ENCODE measurements around the gene PDCD11. TPM values are rescaled to one million over a fixed set of nuclear protein-coding genes. Genes with fewer than 3 reads are reported as not detected.

PDCD11 gene
- total RNA-seq, 1 experiment from 2014 or later, result 15.3 TPM

DNA sequence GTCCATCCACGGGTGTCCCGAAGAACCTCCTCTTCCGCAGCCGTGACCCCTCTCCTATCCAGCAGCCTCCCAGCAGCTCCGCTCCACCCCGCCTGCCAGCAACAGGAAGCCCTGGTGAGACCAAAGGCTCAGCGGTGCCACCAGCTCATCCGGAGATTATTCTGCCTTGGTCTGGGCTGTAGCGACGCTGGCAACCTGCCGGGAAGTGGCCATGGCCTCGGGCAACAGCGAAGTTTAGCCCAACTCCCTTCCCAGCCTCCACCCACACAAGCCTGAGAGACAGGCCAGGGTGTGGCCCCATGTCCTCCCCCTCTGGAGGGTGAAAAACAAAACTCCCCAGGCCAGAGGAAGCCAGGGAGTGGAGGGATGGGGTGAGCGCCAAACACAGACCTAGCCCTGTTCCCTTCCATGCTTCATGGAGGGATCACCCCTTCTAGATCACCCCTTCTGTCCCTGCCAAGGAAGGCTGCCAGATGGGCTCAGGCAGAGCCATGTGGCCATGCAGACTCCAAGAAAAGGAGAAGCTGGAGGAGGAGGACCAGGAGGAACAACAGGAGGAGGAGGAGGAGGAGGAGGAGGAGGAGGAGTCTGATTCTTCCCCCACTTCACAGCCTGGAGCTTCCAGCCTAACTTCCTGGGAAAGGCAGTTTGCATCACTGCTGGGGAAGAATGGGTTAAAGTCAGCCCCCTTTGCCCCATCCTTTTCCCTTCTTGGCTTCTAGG, 54.8 kb downstream of the PDCD11 start:
- peak; percentile 93 for DNase-seq (ENCODE audit: low read depth)

DNA sequence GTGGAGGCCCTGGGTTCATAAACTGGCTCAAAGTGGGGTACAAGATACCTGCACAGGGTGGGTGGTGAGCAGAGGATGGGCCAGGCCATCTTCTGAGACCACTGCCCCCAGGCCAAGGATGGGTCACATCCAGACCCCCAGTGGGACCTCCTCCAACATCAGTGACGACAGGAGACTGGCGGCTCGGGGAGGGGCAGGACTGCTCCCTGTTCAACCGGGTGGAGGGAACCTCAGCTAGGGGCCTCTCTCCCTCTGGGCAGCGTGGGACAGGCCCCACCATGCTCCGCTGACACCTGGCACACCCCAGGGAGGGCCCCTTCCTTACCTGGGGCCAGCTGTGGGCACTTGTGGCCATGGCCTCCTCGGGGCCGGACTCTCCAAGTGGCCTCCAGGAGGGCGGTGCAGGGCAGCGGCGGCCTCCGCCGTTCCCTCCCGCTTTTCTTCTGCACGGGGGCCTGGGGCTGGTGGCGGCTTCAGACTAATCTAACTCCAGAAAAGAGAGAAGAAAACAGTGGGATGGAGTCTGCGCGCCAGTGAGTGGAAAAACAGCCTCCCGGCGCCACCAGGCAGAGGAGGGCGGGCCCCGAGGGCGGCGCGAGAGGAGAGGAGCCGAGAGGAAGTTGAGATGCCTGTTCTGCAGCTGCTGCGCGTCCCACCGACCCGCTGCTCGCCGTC, 55.5 kb downstream of the PDCD11 start, which contains the start of gene CALHM2:
CALHM2 (minus strand) TSS at position 540 of the 675 bp plus-strand sequence. CDS start 2,429 bp downstream, outside the sequence.
- no peak for DNase-seq (ENCODE audit: low read depth)

DNA sequence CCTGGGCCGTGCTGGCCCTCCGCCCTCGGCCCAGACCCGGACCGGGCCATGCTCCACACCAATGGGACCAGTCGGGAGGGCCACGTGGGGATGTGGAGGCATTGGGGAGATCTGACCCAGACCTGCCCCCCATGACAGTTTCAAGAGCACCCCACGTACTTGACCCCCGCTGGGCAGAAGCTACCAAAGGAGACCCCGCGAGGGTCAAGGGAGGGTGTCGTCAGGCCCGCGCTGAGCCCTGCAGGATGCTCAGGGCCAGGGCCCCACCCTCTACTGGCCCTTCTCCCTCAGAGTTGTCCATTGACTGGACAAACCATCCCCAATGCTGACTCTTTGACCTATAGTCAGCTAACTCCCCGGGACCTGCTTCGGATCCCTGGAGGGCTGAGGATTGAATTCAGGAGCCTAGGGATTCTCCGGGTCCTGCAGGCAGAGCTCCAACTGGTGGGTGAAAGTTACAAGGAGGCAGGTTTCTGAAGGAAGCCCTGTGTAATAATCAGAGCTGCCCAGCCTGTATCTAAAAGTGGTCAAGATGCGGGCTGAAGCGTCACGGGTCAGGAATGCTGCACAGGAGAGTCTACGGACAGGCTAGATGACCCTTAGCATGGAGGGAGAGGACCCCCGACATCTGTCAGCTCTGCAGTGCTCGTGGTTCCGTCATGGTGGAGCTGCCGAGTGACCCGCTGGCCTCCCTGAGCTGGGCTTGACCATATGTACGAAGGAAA, 56.2 kb downstream of the PDCD11 start:
- no peak for DNase-seq (ENCODE audit: low read depth)

DNA sequence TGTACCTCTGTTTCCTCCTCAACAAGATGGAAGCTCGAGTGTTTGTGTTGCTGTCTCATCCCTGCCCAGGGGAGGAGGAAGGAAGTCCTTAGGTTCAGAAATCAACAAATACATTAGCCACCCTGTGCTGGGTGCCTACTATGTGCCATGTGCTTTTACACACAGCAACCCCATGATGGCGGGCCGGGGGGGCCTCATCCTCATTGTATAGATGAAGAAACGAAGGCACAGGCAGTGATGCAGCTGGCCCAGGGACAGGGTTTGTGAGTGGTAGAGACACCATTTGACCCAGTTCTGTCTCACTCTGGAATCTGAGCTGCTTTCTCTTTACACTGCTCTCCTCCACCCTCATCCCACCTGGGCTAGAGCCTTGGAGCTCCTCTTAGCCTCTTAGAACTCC, 57.6 kb downstream of the PDCD11 start:
- DNase-seq (ENCODE audit: low read depth), result no peak

DNA sequence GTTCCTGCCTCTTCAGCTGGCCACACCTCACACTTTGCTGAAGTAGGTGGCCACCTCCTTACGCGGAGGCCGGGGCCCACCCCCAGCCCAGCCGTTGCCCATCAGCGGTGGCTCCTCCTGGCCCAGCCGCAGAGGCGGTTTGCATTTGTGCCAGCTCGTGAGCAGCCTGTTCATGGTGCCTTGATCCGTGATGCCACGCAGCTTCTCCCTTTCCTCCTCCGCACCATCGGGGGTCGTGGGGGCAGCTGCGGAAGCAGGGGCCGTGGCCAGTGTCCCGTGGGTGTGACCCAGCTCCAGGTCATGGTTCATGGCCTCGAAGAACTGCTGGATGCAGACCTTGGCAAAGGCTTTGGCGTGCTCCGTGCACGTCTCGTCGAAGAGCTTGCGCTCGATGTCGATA, 58.8 kb downstream of the PDCD11 start:
- no peak for DNase-seq (ENCODE audit: low read depth)

DNA sequence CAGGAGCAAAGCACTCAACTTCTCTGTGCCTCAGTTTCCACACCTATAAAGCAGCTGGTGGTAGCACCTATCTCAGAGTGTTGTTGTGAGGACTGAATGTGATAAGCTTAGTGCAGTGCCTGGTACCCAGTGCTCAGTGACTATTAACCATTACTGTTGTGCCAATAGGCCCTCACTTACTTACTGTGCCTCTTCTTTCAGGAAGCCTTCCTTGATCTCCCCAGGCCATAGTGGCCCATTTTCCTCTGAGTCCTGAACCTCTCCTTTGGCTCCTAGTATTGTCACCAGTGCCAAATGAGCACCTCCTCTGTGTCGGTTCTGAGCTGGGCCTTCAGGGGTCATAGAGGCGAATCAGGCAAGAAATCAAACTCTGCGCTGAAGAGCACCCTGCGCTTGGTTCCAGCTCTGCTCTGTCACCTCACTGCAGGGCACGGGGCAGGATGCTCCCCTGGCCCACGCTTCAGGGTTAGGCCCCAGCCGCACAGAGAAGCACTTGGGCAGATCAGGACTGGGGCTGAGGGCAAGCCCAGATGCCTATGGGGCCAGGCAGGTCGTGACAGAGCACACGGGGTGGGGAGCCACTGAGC, 59.7 kb downstream of the PDCD11 start:
- DNase-seq (ENCODE audit: low read depth), result no peak

DNA sequence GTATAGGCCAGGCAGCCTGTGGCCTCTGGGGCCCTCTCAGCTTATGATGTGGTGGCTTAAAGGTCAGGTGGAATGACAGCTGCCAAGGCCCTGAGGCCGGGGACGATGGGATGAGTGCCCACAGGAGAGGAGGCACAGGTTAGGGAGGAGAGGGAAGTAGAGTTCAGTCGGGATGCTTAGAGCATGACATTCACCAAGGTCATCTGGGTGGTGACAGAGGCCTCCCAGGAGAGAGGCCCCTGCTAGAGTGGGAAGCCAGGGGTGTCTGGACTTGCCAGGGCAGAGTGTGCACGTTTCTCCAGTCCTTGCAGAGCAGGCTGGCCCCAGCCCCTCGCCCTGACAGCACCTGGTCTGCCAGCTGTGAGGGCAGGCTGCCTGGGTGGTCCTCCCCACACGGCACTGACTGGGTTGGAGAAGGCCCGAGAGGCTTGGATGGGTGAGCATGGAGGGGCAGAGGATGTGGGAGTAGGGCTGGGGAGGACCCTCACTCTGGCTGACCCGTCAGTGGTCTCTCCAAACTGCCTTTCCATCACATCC, 60.8 kb downstream of the PDCD11 start:
- DNase-seq (ENCODE audit: low read depth), result peak; percentile 44

DNA sequence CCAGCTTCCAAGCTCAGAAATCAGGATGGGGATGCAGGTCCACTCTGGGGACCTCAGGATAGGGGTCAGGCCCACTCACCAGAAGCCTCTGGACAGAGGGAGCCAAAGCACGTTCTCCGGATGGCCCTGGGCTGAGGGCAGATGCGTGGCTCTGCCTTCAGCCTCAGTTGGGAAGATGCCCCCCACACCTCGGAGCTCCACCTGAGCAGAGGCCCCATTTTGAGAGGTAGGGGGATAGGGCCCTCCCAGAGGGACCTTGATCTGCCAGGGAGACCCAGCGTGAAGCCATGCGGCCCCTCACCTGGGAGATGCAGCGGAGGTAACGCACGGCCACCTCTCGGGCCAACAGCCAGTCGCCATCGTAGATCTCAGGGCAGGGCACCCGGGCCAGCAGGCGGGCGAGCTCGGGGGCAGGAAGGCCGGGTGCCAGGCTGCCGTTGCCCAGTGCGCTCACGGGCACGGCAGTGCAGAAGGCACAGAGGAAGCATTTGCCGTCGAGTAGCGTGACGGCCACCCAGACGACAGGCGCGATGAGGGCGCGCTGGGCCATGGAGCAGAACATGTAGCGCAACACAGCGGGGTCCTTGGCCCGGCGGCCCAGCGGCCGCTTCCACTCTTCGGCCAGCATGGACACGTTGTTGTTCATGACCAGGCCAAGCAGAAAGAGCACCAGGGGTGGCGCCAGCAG, 61.6 kb downstream of the PDCD11 start:
- no peak for DNase-seq (ENCODE audit: low read depth)

DNA sequence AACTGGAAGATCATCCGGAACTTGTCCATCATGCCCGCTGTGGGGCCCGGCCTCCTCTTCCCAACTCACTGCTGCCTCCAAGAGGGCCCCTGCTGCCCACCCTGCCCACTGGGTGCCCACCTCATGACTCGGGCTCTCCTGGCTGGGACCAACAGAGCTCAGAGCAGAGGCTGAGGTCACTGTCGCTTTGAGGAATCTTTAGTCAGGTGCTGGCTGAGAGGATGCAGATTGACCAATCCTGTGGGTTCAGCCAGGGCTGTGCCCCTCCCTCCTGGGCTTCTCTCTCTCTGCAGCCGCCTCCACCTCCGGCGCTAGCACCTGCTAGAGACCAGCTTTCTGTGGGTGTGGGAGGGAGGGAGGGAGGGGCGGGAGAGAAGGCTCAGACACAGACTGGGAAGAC, 62.3 kb downstream of the PDCD11 start, which contains the start of gene CALHM1:
CALHM1 (minus strand) TSS at position 181 of the 400 bp plus-strand sequence; CDS start at position 32, 149 bp downstream.
- DNase-seq (ENCODE audit: low read depth), result no peak

DNA sequence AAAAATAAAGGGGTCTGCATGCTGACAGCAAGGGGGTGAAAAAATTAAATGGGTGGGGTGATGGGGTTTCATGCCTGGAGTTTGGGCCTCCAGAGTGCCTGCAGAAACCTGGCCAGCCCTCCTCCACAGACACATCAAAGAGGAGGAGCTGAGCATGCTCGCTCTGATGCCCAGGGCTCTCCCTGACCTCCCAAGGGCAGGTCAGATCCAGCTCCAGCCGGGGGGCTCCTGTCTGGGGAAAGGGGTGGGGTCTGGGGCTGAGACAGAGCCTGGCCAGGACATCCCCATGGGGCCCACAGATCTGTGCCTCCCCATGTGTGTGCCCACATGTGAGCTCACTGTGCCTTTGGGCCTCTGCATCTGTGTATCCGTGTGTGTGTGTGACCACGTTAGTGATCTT, 63.2 kb downstream of the PDCD11 start:
- no peak for DNase-seq (ENCODE audit: low read depth)

DNA sequence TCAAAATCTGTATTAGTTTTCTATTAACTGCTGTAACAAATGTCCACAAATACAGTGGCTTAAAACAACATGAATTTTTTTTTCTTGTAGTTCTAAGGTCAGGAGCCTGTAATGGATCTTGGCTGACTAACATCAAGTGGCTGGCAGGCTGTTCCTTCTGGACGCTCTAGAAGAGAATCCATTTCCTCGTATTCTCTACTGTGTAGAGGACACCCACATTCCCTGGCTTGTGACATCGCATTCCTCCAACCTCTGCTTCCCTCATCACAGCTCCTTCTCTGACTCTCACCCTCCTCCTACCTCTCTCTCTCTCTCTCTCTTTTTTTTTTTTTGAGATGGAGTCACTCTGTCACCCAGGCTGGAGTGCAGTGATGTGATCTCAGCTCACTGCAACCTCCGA, 67.1 kb downstream of the PDCD11 start:
- DNase-seq (ENCODE audit: low read depth), result no peak

DNA sequence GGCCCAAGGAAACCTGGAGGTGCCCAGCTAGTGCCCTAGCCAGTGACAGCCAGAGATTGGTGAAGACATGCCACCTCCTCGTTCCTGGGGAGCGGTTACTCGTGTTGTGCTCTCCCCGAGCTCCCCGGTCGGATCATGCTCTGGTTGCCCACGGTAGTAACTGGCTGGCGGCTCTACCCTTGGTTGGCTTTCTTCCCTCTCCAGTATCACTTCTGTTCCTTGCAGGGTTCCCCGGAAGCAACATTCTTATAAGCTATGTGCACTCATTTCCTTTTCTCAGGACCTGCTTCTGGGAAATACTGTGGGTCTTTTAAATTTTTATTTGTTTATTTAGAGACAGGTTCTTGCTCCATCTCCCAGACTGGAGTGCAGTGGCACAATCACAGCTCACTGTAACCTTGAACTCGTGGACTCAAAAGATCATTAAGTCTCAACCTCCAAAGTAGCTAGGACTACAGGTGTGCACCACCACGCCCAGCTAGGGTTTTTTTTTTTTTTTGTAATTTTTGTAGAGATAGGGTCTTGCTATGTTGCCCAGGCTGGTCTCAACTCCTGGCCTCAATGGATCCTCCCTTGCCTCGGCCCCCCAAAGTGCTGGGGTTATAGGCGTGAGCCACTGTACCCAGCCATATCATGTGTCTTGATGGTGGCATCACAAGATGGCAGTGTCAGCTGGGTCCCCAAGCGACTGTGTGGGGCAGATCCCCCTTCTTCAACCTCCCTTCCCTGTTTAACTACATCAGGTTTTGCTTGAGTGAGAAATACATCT, 69.2 kb downstream of the PDCD11 start:
- DNase-seq (ENCODE audit: low read depth), result no peak

DNA sequence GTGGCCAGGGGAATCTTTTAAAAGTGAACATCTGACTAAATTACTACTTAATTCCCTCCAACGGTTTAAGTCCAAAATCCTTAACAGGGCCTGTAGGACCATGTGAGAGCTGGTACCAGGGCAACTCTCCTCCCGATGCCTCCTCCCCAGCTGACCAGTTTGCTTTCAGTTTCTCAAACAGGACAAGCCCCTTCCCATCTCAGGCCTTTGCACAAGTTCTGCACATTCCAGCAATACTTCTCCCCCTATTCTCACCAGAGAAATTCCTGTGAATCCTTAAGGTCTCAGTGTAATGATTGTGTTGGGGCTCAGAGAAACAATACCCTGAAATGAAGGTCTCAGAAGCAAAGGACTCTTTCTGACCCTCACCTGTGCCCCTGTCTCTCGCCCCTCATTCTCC, 70.3 kb downstream of the PDCD11 start:
- DNase-seq (ENCODE audit: low read depth), result no peak

DNA sequence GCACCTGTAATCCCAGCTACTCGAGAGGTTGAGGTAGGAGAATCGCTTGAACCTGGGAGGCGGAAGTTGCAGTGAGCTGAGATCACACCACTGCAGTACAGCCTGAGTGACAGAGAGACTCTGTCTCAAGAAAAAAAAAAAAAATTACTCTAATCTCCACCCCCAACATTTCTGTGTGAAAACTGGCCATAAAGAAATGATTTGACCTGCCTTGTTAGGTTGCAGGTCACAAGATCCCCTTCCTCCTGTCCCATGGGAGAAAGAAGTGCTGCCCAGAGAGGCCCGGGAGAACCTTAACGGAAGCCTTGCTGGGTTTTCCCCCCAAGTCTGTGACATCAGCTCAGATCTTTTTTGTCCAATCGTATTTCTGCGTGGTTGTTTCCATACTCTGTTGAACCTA, 71.0 kb downstream of the PDCD11 start:
- DNase-seq (ENCODE audit: low read depth), result no peak

DNA sequence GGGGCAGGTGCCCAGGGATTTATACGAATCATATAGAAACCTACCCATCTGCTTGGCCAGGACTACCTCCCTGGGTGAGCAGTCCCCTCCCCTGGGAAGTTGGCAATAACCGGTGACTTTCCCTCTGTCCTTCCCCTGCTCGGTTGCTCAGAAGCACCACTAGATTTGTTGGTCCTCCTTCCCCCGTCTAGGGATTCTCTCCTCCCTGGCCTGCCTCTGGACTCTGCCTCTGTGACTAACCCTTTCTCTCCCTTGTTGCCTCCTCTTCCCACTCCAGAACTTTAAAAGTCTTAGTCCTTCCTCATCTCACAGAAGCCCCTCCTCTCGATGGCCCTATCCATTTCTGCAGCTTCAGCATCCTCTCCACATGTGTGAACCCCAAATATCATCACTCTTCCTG, 72.8 kb downstream of the PDCD11 start:
- no peak for DNase-seq (ENCODE audit: low read depth)

DNA sequence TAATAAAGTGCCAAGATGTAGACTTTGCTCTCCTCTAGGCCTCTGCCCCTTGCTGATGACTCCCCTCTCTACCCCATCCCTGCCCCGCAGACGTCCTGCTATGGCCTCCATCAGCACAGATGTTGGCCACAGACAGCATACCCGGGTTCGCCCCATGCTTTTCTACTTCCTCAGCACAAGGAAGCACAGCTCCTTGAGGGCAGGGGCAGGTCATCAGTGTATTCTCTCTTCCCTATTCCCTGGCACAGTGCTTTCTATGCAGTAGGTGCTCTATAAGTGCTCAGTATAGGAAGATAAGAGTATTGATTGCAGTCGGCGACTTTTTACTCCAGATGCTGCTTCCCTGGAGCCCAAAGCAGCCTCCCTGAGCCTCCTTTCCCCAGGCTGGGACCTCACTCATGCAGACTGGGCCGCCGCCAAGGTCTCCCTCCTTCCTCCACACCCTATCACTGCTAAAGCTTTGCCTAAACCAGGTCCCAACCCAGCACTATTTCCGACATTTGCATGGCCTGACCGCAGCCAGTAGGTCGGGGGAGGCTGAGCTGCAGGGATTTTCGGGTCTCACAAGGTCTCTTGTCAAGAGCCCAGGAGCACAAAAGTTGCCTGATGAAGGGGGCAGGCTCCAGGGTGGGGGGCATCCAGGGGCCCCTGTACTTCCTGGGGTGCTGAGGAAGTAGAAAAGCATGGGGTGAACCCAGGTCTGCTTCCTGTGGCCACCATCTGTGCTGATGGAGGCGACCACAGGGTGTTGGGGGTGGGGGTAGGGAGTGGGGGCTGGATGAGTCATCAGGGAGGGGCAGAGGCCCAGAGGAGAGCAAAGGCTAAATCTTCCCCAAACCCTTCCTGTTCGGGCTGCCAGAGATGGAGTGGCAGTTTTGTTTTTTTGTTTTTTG, 74.6 kb downstream of the PDCD11 start:
- peak; percentile 79 for DNase-seq (ENCODE audit: low read depth)

DNA sequence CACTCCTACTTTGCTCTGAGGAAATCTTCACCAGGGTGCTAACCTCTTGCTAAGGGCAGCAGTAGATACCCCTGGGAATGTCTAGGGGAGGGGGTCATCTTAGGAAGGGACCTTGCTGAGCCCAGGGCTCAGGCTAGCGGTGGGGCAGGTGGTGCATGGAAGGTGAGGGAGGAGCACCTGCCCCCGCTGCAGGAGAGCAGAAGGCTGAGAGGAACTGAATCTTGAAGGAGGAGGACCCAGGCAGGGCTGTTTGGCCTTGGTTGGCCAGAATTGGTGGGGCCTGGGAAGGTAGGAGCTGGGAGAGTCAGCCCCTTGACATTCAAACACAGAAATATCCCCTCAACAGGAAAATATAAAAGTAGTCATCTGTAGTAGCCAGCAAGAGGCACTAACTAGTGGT, 75.6 kb downstream of the PDCD11 start:
- no peak for DNase-seq (ENCODE audit: low read depth)

DNA sequence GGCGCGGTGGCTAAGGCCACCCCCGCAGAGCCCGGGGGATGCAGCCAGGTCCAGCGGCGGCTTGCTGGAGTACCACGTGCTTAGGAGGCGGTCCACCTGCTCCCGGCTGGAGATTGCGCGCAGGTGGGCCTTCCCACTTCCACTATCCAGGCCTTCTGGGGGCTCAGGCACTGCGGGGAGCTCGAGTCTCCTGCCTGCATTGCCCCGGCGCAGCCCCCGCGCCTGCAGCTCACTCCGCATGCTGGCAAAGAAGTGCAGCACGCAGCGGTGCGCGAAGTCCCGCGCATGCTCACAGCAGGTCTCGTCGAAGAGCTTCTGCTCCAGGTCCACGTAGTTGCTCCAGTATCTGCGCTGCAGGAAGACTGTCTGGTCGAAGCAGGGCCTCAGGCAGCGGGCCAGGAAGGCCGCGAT, 76.8 kb downstream of the PDCD11 start:
- DNase-seq (ENCODE audit: low read depth), result no peak

DNA sequence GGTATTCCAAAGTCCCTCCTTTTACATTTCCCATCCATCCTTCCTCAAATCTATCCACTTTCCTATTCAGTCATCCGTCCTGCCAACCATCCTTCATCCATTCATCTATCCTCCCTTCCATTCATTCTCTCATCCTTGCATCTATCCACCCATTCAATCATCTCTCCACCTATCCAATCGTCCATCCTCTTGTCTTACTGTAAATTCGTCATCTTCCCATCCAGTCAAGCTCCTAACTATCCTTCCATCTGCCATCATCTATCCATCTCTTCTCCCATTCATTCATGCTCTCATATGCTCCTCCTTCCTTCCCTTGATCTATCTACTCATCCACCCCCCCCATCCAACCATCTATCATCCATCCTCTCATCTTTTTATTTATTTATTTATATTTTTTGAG, 77.7 kb downstream of the PDCD11 start:
- DNase-seq (ENCODE audit: low read depth), result no peak

DNA sequence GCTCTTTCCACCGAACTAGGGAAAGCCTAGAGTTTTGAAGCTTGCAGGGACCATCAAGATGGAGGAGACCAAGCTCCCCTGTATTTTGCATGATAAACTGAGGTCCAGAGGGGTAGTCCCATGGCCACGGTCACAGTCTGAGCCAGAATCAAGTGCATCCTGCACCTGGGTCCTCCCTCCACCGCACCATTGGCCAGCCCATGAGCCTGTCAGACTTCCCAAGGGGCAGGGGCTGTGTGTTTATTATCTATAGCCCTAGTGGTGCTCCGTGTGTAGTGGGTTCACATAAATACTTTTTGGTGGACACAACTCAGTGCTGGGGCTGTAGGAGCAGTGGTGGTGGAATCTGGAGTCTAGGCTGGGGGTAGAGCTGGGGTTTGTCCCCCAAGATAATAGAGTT, 79.0 kb downstream of the PDCD11 start:
- no peak for DNase-seq (ENCODE audit: low read depth)
